Measurements from ENCODE around the gene CALM3.

The CALM3 gene

DNA sequence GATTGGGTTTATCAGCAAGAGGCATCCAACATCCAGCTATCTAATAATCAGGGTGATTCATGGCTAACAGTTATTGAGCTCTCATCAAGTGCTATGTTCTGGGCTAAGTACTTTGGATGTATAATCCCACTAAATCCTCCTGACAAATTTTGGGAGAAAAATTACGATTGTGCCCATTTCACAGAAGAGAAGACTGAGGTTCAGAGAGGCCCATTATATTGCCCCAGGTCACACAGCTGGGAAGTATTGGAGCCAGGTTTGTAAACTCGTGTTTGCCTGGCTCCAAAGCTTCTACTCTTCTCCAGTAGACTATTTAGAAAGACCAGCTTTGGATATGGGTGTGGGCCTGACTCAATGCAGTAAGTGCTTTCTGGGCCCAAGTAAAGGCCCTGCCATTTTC lies 20.9 kb upstream of the CALM3 start:
- H3K27me3 Mint-ChIP-seq = peaks cover 19% of the 10 kb centered on the region
- H3K4me1 Mint-ChIP-seq = peaks cover 22% of the 10 kb centered on the region
- CTCF ChIA-PET = interaction anchor here (0.8 kb wide), 1 partner anchor 51 kb away, joined by 4 read pairs; no protein-coding TSS in a partner anchor
- no peak overlapping the region for H3K27ac Mint-ChIP-seq
- H3K4me3 Mint-ChIP-seq = no peak overlapping the region
- peaks cover 1% of the 10 kb centered on the region for H3K36me3 Mint-ChIP-seq
- H3K9me3 Mint-ChIP-seq = no peaks in the 10 kb centered on the region
- DNase-seq = no peak

DNA sequence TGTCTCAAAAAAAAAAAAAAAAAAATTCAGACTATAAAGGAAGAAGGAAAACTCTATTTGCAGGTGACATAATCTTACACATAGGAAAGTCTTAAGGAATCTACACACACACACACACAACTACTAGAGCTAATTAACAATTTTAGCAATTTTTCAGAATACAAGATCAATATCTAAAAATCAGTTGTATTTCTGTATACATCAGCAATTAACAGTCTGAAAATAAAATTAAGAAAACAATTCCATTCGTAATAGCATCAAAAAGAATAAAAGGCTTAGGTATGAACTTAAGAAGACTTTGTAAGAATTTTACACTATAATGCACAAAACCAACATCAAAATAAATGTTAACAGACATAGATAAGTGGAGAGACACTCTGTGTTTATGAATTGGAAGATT lies 15.6 kb upstream of the CALM3 start:
- Mint-ChIP-seq H3K36me3 (no peaks in the 10 kb centered on the region), H3K27ac (no peak overlapping the region), H3K9me3 (no peaks in the 10 kb centered on the region), H3K27me3 (peaks cover 20% of the 10 kb centered on the region), H3K4me1 (peaks cover 4% of the 10 kb centered on the region), H3K4me3 (no peak overlapping the region)
- CTCF ChIA-PET = interaction anchor here (0.6 kb wide), 1 partner anchor 1229 kb away, joined by 3 read pairs; no protein-coding TSS in a partner anchor
- no peak for DNase-seq

DNA sequence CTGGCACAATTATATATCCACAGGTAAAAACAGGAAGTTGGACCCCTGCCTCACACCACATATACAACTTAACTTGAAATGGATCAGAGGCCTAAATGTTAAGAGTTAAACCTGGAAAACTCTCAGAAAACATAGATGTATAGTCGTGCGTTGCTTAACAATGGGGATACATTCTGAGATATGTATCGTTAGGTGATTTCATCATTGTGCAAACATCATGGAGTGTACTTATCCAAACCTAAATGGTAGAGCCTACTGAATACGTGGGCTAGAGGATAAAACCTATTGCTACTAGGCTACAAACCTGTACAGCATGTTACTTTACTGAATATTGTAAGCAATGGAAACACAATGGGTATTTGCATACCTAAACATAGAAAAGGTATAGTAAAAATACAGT lies 14.8 kb upstream of the CALM3 start:
- CTCF ChIA-PET = no interaction called here
- H3K36me3 Mint-ChIP-seq = no peaks in the 10 kb centered on the region

DNA sequence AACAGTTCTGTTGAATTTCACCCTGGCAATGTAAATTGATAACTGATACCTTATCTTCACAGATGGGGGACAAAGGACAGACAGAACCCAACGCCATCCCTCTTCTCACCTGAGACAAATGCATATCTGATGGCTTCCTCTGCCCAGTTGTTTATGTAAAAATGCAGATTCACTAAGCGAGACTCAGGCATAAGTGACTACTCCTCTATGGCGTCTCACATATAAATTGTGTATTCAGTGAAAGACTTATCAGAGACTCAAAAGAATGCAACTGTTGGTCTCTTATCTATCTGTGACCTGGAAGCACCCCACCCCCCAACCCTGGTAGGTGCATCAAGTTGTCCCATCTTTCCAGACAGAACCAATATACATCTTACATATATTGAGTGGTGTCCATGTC lies 13.3 kb upstream of the CALM3 start:
- Mint-ChIP-seq H3K27ac (no peak overlapping the region), H3K9me3 (no peaks in the 10 kb centered on the region), H3K4me3 (no peak overlapping the region), H3K27me3 (peaks cover 20% of the 10 kb centered on the region), H3K4me1 (peaks cover 4% of the 10 kb centered on the region), H3K36me3 (no peaks in the 10 kb centered on the region)
- no peak for DNase-seq
- CTCF ChIA-PET = interaction anchor here (1.1 kb wide), 1 partner anchor 60 kb away, joined by 3 read pairs; no protein-coding TSS in a partner anchor

More for the DNA sequence above, 14.8 kb upstream of the CALM3 start:
- Mint-ChIP-seq H3K4me1 (peaks cover 4% of the 10 kb centered on the region), H3K27ac (no peak overlapping the region), H3K9me3 (no peaks in the 10 kb centered on the region), H3K4me3 (no peak overlapping the region), H3K27me3 (peaks cover 21% of the 10 kb centered on the region)
- DNase-seq = no peak

DNA sequence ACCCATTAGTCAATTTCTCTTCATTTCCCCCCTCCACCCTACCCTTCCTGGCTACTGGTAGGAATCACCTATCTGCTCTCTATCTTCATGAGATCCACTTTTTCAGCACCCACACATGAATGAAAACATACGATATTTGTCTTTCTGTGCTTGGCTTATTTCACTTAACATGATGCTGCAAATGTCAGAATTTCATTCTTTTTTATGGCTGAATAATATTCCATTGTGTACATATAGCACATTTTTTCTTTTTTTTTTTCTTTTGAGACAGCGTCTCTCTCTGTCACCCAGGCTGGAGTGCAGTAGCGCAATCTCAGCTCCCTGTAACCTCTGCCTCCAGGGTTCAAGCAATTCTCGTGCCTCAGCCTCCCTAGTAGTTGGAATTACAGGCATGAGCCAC lies 9.9 kb upstream of the CALM3 start:
- CTCF ChIA-PET = no interaction called here
- H3K27ac Mint-ChIP-seq = no peak overlapping the region
- no peak for DNase-seq
- no peaks in the 10 kb centered on the region for H3K36me3 Mint-ChIP-seq
- H3K4me3 Mint-ChIP-seq = no peak overlapping the region
- H3K27me3 Mint-ChIP-seq = peaks cover 19% of the 10 kb centered on the region
- H3K9me3 Mint-ChIP-seq = no peaks in the 10 kb centered on the region
- no peaks in the 10 kb centered on the region for H3K4me1 Mint-ChIP-seq

DNA sequence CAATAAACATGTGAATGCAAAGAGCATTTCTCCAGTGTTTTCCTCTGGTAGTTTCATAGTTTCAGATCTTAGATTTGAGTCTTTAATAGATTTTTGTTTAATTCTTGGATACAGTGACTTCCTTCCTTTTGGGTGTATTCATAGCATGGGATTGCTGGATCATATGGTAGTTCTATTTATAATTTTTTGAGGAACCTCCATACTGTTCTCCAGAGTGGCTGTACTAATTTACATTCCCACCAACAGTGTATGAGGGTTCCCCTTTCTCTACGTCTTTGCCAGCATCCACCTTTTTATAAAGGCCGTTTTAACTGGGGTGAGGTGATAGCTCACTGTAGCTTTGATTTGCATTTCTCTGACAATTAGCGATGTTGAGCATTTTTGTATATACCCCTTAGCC lies 9.3 kb upstream of the CALM3 start:
- no peaks in the 10 kb centered on the region for H3K4me1 Mint-ChIP-seq
- H3K4me3 Mint-ChIP-seq = no peak overlapping the region
- DNase-seq = no peak
- CTCF ChIA-PET = no interaction called here
- H3K36me3 Mint-ChIP-seq = no peaks in the 10 kb centered on the region
- no peak overlapping the region for H3K27ac Mint-ChIP-seq
- no peaks in the 10 kb centered on the region for H3K9me3 Mint-ChIP-seq
- peaks cover 19% of the 10 kb centered on the region for H3K27me3 Mint-ChIP-seq

DNA sequence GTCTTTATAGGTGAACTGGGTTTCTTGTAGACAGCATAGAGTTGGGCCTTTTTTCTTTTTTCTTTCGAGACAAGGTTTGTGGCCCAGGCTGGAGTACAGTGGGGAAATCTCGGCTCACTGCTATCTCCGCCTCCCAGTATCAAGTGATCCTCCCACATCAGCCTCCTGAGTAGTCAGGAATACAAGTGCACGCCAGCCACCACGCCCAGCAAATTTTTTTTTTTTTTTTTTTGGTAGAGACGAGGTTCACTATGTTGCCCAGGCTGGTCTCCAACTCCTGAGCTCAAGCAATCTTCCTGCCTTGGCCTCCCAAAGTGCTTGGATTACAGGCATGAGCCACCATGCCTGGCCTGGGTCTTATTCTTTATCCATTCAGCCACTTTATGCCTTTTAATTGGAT lies 5.1 kb upstream of the CALM3 start:
- peaks cover 19% of the 10 kb centered on the region for H3K9me3 Mint-ChIP-seq
- no peak overlapping the region for H3K27ac Mint-ChIP-seq
- no peak overlapping the region for H3K4me3 Mint-ChIP-seq
- peaks cover 13% of the 10 kb centered on the region for H3K36me3 Mint-ChIP-seq
- no peak for DNase-seq
- H3K4me1 Mint-ChIP-seq = peaks cover 13% of the 10 kb centered on the region
- peaks cover 43% of the 10 kb centered on the region for H3K27me3 Mint-ChIP-seq
- CTCF ChIA-PET = no interaction called here

DNA sequence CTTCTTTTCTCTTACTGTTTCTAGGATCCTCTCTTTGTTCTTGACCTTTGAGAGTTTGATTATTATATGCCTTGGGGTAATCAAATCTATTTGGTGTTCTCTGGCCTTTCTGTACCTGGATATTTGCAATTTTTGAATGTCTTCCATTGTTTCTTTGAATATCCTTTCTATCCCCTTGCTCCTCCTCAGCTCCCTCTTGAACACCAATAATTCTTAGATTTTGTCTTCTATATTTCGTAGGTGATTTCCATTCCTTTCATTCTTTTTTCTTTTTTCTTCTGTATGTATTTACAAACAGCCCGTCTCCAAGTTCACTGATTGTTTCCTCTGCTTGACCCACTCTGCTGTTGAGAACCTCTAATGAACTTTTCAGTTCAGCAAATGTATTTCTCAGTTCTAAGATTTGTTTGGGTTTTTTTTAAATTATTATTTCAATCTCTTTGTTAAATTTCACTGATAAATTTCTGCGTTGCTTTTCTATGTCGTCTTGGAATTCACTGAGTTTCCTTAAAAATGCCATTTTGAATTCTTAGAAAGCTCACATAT lies 2.7 kb upstream of the CALM3 start:
- H3K9me3 Mint-ChIP-seq = peaks cover 19% of the 10 kb centered on the region
- H3K4me1 Mint-ChIP-seq = peaks cover 29% of the 10 kb centered on the region
- H3K27me3 Mint-ChIP-seq = peaks cover 38% of the 10 kb centered on the region
- CTCF ChIA-PET = interaction anchor here (0.9 kb wide), 1 partner anchor 16 kb away, joined by 4 read pairs; no protein-coding TSS in a partner anchor
- no peak for DNase-seq
- no peak overlapping the region for H3K4me3 Mint-ChIP-seq
- no peak overlapping the region for H3K27ac Mint-ChIP-seq
- peaks cover 29% of the 10 kb centered on the region for H3K36me3 Mint-ChIP-seq

DNA sequence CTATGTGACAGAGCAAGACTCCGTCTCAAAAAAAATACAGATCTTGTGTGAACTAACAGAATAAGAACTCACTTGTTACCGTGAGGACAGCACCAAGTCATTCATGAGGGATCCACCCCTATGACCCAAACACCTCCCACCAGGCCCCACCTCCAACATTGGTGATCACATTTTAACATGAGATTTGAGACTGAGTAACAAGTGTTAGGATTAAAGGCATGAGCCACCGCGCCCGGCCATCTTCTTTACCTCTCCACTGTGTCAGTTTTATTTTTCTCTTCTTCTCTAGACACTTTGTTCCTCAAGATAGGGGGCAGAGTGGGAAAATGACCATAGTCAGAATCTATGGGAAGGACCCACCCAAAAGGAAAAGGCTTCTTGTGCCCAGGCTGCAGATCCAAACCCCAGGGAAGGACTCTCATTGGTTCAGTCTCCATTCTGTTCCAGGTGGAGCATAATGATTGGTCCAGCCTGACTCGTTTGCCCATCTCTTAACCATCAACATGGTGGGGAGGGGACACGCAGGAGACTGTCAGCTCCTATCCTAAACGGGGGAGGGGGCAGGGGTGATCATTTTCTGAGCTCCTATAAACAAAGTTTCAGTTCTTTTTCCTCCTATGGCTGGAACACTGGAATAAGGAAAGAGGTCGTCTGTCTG lies 1.3 kb upstream of the CALM3 start:
- Mint-ChIP-seq H3K4me1 (peaks cover 43% of the 10 kb centered on the region), H3K27ac (peak overlapping the region; percentile 100), H3K4me3 (peak overlapping the region; percentile 100), H3K9me3 (peaks cover 19% of the 10 kb centered on the region), H3K27me3 (peaks cover 36% of the 10 kb centered on the region), H3K36me3 (peaks cover 35% of the 10 kb centered on the region)
- CTCF ChIA-PET = interaction anchor here (1.2 to 3.9 kb wide), 4 partner anchors 13 to 62 kb away, joined by 3 to 33 read pairs (median 6); partner anchors contain the start of gene DACT3
- no peak for DNase-seq

DNA sequence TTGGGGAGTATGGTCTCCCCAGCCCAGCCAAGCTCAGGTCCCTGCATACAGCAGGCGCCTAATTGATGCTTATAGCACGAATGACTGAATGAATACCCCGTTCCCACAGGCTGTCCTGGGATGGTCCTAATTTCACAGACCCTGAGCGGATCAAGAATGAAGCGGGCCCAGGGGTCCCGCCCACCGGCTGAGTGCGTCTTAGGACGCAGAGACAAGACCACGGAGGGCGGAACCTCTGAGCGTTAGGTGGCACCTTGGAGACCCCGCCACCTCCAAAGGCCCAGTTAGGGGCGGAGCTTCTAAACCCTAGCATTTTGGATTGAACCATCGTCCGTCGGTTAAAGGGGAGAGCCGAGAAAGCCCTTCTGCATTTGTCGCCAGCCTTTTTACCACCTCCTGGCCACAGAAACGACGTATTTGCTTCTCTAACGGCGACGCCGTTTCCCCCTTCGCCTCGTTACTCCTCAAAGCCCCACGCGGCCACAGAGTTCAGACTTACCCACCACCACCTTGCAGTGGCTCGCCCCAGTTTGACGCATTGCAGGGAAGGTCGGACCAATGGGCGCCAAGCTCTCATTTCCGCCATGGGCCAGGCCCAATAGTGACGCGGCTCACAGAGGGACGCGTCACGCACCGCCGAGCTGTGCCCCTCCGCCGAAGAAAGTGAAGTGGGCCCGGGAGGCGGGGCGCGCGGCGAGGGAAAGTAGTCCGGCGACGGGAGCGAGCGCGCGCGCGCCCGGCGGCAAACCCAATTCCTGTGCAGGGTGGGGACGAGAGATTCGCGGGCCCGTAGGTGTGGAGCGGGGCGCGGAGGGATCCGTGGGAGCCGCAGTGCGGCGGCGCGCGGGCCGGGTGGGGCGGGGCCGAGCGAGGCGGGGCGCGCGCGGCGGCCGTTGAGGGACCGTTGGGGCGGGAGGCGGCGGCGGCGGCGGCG lies 479 bp upstream of the CALM3 start:
- Mint-ChIP-seq H3K4me1 (peaks cover 47% of the 10 kb centered on the region), H3K36me3 (peaks cover 36% of the 10 kb centered on the region), H3K27me3 (peaks cover 34% of the 10 kb centered on the region), H3K9me3 (peaks cover 19% of the 10 kb centered on the region), H3K4me3 (peak overlapping the region; percentile 100), H3K27ac (peak overlapping the region; percentile 100)
- CTCF ChIA-PET = interaction anchor here (0.5 to 3.9 kb wide), 7 partner anchors 12 to 338 kb away, joined by 3 to 33 read pairs (median 5); partner anchors contain the start of gene DACT3
- DNase-seq = peak; percentile 97

DNA sequence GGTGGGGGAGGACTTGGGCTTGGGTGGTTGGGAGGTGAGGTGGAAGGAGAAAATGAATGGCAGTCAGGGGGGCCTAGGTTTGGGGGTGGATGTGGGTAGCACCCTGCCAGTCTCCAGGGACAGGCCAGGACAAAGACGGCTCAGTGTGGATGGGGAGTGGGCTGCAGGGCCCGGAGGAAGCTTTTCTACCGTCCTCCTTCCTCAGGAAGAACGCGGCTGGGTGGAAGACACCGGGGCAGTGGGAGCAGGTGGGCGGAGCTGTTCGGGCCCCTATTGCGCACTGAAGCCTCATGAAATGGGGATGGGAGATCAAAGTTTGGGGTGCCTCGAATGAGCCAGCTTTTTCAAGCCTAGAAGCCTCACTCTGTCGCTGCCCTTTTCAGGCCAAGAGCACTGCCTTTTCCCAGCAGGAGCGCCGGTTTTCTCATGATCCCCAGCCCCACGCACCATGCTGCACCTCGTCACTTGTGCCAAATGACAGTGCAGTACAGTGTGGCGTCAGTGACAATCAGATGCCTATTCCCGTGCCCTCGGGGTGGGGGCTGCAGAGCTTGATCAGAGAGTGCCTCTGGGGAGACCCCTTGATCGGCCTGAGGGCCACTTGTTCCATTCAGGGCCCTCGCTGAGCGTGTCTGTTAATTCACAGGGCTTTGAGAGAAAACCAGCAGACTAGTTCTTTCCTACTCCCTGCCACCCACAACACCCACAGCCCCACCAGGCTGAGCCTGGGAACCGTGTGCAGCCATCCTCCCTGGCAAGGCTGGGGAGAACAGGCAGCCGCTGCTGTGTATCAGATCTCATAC lies 1.5 kb downstream of the CALM3 start:
- Mint-ChIP-seq H3K4me3 (peak overlapping the region; percentile 100), H3K27ac (peak overlapping the region; percentile 100), H3K27me3 (peaks cover 28% of the 10 kb centered on the region), H3K36me3 (peaks cover 53% of the 10 kb centered on the region), H3K9me3 (peaks cover 18% of the 10 kb centered on the region), H3K4me1 (peaks cover 55% of the 10 kb centered on the region)
- CTCF ChIA-PET = interaction anchor here (0.9 to 3.9 kb wide), 2 partner anchors 10 to 80 kb away, joined by 4 to 33 read pairs; no protein-coding TSS in a partner anchor
- DNase-seq = peak; percentile 51

DNA sequence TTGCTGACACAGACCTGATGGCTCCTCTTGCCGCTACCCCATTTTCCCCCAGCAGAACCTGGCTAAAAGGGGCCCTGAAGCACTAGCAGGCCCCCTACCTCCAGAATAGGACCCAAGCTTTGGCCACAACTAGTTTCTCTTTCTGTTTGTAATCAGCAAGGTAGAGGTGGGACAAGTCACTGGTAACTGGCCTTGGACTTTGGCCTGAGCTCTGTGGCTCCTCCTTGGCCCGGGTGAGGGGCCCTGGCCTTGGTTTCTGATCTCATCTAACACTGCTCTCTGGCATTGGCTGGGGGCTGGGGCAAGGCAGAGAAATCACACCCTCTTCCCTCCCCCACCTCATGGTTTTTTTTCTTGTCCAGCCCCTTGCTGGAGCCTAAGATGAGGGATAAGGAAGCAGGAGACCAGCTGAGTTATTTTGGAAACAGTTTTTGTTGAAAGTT lies 2.1 kb downstream of the CALM3 start:
- Mint-ChIP-seq H3K9me3 (peaks cover 13% of the 10 kb centered on the region), H3K27me3 (peaks cover 23% of the 10 kb centered on the region), H3K4me1 (peaks cover 62% of the 10 kb centered on the region), H3K27ac (peak overlapping the region; percentile 100), H3K4me3 (peak overlapping the region; percentile 100), H3K36me3 (peaks cover 57% of the 10 kb centered on the region)
- no peak for DNase-seq
- CTCF ChIA-PET = interaction anchor here (0.7 to 3.9 kb wide), 3 partner anchors 10 to 151 kb away, joined by 3 to 33 read pairs (median 4); no protein-coding TSS in a partner anchor

DNA sequence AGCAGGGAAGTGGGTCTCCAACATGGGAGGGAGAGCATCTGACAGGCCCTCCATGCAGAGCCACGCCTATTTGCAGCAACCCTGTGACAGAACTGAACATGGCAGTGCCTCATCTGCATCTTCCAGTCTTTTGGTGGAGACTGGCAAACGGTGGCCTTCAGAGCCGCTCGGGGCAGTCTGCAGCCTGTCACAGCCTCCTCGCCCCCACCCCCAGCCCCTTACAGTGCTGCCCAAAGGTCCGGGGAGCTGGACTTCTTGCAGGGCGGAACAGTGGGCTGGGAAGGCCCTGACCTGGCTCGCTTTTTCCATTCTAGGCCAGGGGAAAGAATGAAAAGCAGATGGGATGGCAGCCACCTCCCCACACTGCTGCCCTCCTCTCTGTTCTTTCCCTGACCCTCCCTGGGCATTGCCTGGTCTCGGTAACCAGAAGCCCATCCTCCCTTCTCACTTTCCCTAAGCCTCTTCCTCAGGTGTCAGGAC lies 2.7 kb downstream of the CALM3 start:
- CTCF ChIA-PET = interaction anchor here (0.7 to 3.9 kb wide), 2 partner anchors 9 to 150 kb away, joined by 3 to 33 read pairs; no protein-coding TSS in a partner anchor
- Mint-ChIP-seq H3K27ac (peak overlapping the region; percentile 100), H3K27me3 (peaks cover 19% of the 10 kb centered on the region), H3K4me3 (peak overlapping the region; percentile 100), H3K9me3 (peaks cover 7% of the 10 kb centered on the region), H3K36me3 (peaks cover 55% of the 10 kb centered on the region), H3K4me1 (peaks cover 63% of the 10 kb centered on the region)
- DNase-seq = peak; percentile 16

Measured in activated naive CD4-positive, alpha-beta T cell treated with anti-CD3 and anti-CD28 coated beads, Interleukin-2, amount 10 ng/mL, durations not matched to agents 7 days and 5 days (primary cell).